K562 (cell line): ENCODE measurements around the gene TRABD2B.

Source experiments
- CEBPB ChIP-seq: fragments of 450-650 bp; IDR thresholded peaks from 2 replicates; pipeline ENCODE4 v1.6.1; 2016; ENCODE audit warnings: missing genetic modification characterization, missing compliant biosample characterization
- E2F8 ChIP-seq: fragments of 450-650 bp; IDR thresholded peaks from 2 replicates; pipeline ENCODE4 v1.7.1; 2018; ENCODE audit warnings: mild to moderate bottlenecking, low read depth; ENCODE audit not compliant: partially characterized antibody
- EZH2 ChIP-seq: IDR thresholded peaks from 2 replicates; pipeline ENCODE4 v1.6.1; 2012; ENCODE audit warnings: low read depth, mild to moderate bottlenecking, inconsistent platforms, low read length, borderline replicate concordance
- NCOA1 ChIP-seq: fragments of 450-650 bp; IDR thresholded peaks from 2 replicates; pipeline ENCODE4 v1.6.1; 2016; ENCODE audit warnings: low read depth
- RBM25 ChIP-seq: fragments of 200-400 bp; formaldehyde crosslinking; IDR thresholded peaks from 2 replicates; pipeline ENCODE4 v1.6.1; 2018; ENCODE audit warnings: low read length, low read depth, moderate library complexity; ENCODE audit not compliant: severe bottlenecking
- SAFB2 ChIP-seq: fragments of 200-400 bp; formaldehyde crosslinking; IDR thresholded peaks from 2 replicates; pipeline ENCODE4 v1.6.1; 2018; ENCODE audit warnings: borderline replicate concordance, low read length, low read depth, moderate library complexity; ENCODE audit not compliant: severe bottlenecking
- ZBTB8A ChIP-seq: fragments of 450-650 bp; IDR thresholded peaks from 2 replicates; pipeline ENCODE4 v1.6.1; 2018; ENCODE audit warnings: mild to moderate bottlenecking, moderate library complexity; ENCODE audit not compliant: partially characterized antibody
- ZHX1 ChIP-seq: fragments of 150-350 bp; conservative IDR thresholded peaks from 2 replicates; pipeline ENCODE4 v1.6.1; 2014; ENCODE audit warnings: low read length
- ZNF146 ChIP-seq: IDR thresholded peaks from one replicate; pipeline ENCODE4 v1.6.1; 2018; ENCODE audit warnings: missing compliant biosample characterization; ENCODE audit not compliant: unreplicated experiment
- TF ChIP-seq, protein P1 (sequence below): sonication (generic); formaldehyde crosslinking; IDR thresholded peaks from 2 replicates; pipeline ENCODE4 v1.8.1; 2022; ENCODE audit warnings: missing genetic modification reagents
- TF ChIP-seq, protein P2 (sequence below): fragments of 250-450 bp; sonication (Bioruptor Pico); IDR thresholded peaks from 2 replicates; pipeline ENCODE4 v1.8.0; 2021; ENCODE audit warnings: borderline replicate concordance, mild to moderate bottlenecking, moderate library complexity; ENCODE audit not compliant: poor library complexity, severe bottlenecking

GRCh38 chr1:47906009-47906432 is 91.2 kb downstream of the TRABD2B start:
- TF ChIP-seq NCOA1 (no peak), ZNF146 (CRISPR knock-in tag) (no peak), ZHX1 (no peak), SAFB2 (no peak), CEBPB (tag) (no peak), ZBTB8A (no peak), EZH2 (no peak), E2F8 (no peak), RBM25 (no peak)
- TF ChIP-seq, protein P1, sequence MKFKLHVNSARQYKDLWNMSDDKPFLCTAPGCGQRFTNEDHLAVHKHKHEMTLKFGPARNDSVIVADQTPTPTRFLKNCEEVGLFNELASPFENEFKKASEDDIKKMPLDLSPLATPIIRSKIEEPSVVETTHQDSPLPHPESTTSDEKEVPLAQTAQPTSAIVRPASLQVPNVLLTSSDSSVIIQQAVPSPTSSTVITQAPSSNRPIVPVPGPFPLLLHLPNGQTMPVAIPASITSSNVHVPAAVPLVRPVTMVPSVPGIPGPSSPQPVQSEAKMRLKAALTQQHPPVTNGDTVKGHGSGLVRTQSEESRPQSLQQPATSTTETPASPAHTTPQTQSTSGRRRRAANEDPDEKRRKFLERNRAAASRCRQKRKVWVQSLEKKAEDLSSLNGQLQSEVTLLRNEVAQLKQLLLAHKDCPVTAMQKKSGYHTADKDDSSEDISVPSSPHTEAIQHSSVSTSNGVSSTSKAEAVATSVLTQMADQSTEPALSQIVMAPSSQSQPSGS (CRISPR knock-in tag) = no peak
- TF ChIP-seq, protein P2, sequence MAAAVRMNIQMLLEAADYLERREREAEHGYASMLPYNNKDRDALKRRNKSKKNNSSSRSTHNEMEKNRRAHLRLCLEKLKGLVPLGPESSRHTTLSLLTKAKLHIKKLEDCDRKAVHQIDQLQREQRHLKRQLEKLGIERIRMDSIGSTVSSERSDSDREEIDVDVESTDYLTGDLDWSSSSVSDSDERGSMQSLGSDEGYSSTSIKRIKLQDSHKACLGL (CRISPR knock-in tag) = no peak
